IPS-18a (cell line): ENCODE measurements around the gene ACVRL1.
A peak's percentile ranks its signal among the peaks of the same experiment; 100 is the strongest.

ENCODE experiments used
- H3K27ac ChIP-seq: one replicate; pipeline ENCODE4 v1.5.1; 2013; ENCODE audit warnings: low read length
- H3K27me3 ChIP-seq: one replicate; pipeline ENCODE4 v1.6.1; 2013; ENCODE audit warnings: mild to moderate bottlenecking, low read length; ENCODE audit not compliant: control insufficient read depth, insufficient read depth
- H3K36me3 ChIP-seq: one replicate; pipeline ENCODE4 v1.6.1; 2013; ENCODE audit warnings: low read depth, low read length; ENCODE audit not compliant: control insufficient read depth
- H3K4me1 ChIP-seq: one replicate; pipeline ENCODE4 v1.6.1; 2013; ENCODE audit warnings: low read depth, low read length; ENCODE audit not compliant: control insufficient read depth
- H3K4me3 ChIP-seq: one replicate; pipeline ENCODE4 v1.5.1; 2013; ENCODE audit warnings: low read length
- H3K9ac ChIP-seq: one replicate; pipeline ENCODE4 v1.6.1; 2013; ENCODE audit warnings: mild to moderate bottlenecking, low read length, moderate library complexity
- H3K9me3 ChIP-seq: one replicate; pipeline ENCODE4 v1.6.1; 2013; ENCODE audit warnings: low read depth, low read length; ENCODE audit not compliant: control insufficient read depth

Gene ACVRL1

GRCh38 chr12:51942501-51943000 lies 35.2 kb downstream of the ACVRL1 start:
- H3K9ac ChIP-seq, result no peak overlapping the region
- no peak overlapping the region for H3K27ac ChIP-seq
- H3K4me3 ChIP-seq, result no peak overlapping the region
- no peaks in the 10 kb centered on the region for H3K4me1 ChIP-seq
- H3K9me3 ChIP-seq, result peaks cover 5% of the 10 kb centered on the region
- H3K36me3 ChIP-seq, result no peaks in the 10 kb centered on the region
- peaks cover 2% of the 10 kb centered on the region for H3K27me3 ChIP-seq

DNA sequence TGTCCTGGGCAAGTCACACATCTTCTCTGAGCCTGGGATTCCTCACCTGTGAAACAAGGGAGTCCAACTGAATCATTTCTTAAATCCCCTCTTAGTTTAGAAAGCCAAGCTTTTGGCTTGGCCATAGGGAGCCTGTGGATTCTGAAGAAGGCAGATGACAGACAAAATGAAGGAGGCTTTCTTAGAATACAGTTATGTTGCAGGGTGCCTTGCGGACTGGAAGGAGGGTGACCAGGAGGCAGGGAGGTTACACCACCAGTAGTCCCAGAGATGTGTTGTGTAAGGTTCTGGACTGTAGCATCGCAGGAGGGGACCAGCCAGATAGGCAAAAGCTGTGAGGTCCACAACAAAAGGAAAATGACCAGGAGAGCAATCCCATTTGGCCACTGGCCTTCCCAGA lies 36.0 kb downstream of the ACVRL1 start:
- H3K4me1 ChIP-seq, result no peaks in the 10 kb centered on the region
- H3K27me3 ChIP-seq, result peaks cover 9% of the 10 kb centered on the region
- H3K9ac ChIP-seq, result no peak overlapping the region
- no peak overlapping the region for H3K27ac ChIP-seq
- H3K36me3 ChIP-seq, result no peaks in the 10 kb centered on the region
- peaks cover 5% of the 10 kb centered on the region for H3K9me3 ChIP-seq
- no peak overlapping the region for H3K4me3 ChIP-seq

GRCh38 chr12:51944608-51945233 lies 37.4 kb downstream of the ACVRL1 start:
- Histone ChIP-seq H3K4me1 (no peaks in the 10 kb centered on the region), H3K9ac (no peak overlapping the region), H3K27ac (no peak overlapping the region), H3K9me3 (peaks cover 5% of the 10 kb centered on the region), H3K4me3 (no peak overlapping the region), H3K36me3 (no peaks in the 10 kb centered on the region), H3K27me3 (peaks cover 22% of the 10 kb centered on the region)

GRCh38 chr12:51947246-51947996 lies 40.1 kb downstream of the ACVRL1 start:
- Histone ChIP-seq H3K36me3 (no peaks in the 10 kb centered on the region), H3K4me3 (no peak overlapping the region), H3K9me3 (peaks cover 5% of the 10 kb centered on the region), H3K4me1 (no peaks in the 10 kb centered on the region), H3K27ac (no peak overlapping the region), H3K27me3 (peaks cover 36% of the 10 kb centered on the region), H3K9ac (no peak overlapping the region)

- no peak overlapping the region for H3K4me3 ChIP-seq
- H3K9me3 ChIP-seq, result peaks cover 5% of the 10 kb centered on the region
- no peak overlapping the region for H3K9ac ChIP-seq
- peaks cover 3% of the 10 kb centered on the region for H3K4me1 ChIP-seq
- no peak overlapping the region for H3K27ac ChIP-seq
- no peaks in the 10 kb centered on the region for H3K36me3 ChIP-seq
- peaks cover 40% of the 10 kb centered on the region for H3K27me3 ChIP-seq
These were observed 40.8 kb downstream of the ACVRL1 start for GRCh38 chr12:51948066-51948465.

DNA sequence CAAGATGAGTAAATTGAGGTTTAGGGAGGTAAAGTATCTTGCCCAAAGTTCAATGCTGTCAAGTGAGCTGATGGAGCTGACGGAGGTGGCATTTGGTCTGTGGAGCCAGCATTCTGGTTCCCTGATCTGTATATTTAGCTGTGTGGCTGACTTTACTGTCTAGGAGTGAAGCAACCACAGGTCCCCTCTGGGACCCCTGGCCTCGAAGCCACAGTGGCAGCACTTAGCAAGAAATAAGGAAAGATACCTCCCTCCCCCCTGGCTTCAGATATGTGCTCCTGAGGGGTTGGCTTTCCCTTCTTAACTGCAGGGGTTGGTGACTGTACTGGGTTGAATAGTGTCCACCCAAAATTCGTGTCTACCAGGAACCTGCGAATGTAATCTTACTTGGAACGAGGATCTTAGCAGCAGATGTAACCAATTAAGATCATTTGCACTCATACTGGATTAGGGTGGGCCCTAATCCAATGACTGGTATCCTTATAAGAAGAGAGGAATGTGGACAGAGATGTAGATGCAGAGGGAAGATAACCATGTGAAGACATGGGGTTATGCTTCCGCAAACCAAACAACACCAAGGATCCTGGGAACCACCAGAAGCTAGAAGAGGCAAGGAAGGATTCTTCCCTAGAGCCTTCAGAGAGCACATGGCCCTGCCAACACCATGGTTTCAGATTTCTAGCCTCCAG lies 42.2 kb downstream of the ACVRL1 start:
- Histone ChIP-seq H3K9ac (no peak overlapping the region), H3K36me3 (no peaks in the 10 kb centered on the region), H3K27me3 (peaks cover 46% of the 10 kb centered on the region), H3K27ac (no peak overlapping the region), H3K4me1 (peaks cover 5% of the 10 kb centered on the region), H3K9me3 (peaks cover 4% of the 10 kb centered on the region), H3K4me3 (no peak overlapping the region)

GRCh38 chr12:51950682-51951198 lies 43.4 kb downstream of the ACVRL1 start:
- H3K27me3 ChIP-seq, result peaks cover 46% of the 10 kb centered on the region
- H3K9ac ChIP-seq, result no peak overlapping the region
- H3K27ac ChIP-seq, result no peak overlapping the region
- no peaks in the 10 kb centered on the region for H3K9me3 ChIP-seq
- peak overlapping the region; percentile 67 for H3K4me3 ChIP-seq
- H3K36me3 ChIP-seq, result no peaks in the 10 kb centered on the region
- peaks cover 5% of the 10 kb centered on the region for H3K4me1 ChIP-seq

DNA sequence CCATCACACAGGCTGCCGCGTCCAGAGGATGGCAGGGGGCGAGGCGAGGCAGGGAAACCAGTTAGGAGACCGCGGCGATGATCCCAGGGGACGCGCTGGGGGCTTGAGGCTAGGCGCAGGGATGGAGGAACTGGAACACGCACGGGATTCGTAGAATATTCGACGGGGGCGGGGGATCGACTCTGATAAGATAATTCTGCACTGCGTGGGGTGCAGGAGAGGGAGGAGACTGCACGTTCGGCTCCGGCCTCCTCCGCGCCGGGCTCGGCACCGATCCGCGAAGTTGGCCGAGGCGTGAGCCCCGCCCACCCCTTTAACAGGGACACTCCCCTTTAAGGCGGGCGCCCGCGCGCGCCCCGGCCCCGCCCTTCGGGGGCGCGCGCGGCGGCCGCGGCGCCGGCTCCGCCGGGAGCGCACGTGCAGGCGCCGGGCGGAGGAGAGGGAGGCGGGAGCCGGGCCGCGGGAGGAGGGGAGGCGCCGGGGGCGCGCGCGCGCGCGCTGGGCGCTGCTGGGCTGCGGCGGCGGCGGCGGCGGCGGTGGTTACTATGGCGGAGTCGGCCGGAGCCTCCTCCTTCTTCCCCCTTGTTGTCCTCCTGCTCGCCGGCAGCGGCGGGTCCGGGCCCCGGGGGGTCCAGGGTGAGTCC lies 44.0 kb downstream of the ACVRL1 start, which contains the start of gene ACVR1B:
Gene ACVR1B (plus strand): TSS at position 501 of the 644 bp plus-strand sequence. CDS start 45 bp downstream, at position 546.
- no peak within 1 kb of the TSS for H3K27ac ChIP-seq
- peaks cover 5% of the 10 kb centered on the region for H3K4me1 ChIP-seq
- H3K27me3 ChIP-seq, result peaks cover 46% of the 10 kb centered on the region
- H3K4me3 ChIP-seq, result peak within 1 kb of the TSS; percentile 87
- H3K9ac ChIP-seq, result peak within 1 kb of the TSS; percentile 85
- no peaks in the 10 kb centered on the region for H3K9me3 ChIP-seq
- H3K36me3 ChIP-seq, result no peaks in the 10 kb centered on the region

DNA sequence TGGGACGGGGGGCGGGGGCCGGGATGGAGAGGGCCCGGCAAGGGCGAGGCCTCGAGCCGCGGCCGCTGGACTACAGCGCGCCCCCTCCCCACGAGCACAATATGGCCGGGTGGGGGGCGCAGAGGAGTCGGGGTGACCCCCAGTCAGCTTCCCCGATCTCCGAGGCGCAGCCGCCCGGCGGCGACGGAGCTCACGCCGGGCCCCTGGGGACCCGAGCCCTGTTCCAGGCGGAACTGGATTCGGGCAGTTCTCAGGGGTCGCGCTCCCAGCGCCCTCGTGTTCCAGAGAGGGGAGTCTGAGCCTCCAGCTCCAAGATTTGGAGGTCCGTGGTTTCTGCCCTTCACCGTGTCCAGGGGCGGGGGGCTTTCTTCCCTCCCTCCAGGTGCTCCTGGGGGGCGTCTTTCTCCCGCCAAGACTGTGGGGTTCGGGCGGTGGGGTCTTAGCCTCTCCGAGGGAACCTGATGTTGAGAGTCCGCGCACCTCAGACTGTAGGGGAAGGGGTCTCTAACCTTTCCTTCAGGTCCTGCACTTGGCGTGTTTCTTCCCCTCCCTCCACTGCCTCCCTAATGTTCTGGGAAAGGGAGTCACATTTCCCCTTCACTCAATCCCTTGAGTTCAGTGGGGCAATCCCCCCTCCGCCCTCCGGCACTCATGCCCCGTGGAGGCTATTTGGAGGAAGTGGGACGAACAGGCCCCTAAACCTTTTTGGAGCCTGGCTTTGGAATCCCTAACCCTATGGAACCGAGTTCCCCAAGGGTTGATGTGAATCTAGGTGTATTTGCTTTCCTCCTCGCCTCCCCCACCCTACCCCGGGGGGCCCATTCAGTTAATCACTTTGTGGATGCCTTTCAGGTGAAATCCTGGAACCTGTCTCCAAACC lies 44.8 kb downstream of the ACVRL1 start:
- Histone ChIP-seq H3K27ac (no peak overlapping the region), H3K27me3 (peaks cover 46% of the 10 kb centered on the region), H3K9ac (peak overlapping the region; percentile 85), H3K4me1 (peaks cover 5% of the 10 kb centered on the region), H3K36me3 (no peaks in the 10 kb centered on the region), H3K9me3 (no peaks in the 10 kb centered on the region), H3K4me3 (peak overlapping the region; percentile 87)

- no peak overlapping the region for H3K27ac ChIP-seq
- peak overlapping the region; percentile 43 for H3K4me3 ChIP-seq
- no peak overlapping the region for H3K9ac ChIP-seq
- peaks cover 5% of the 10 kb centered on the region for H3K4me1 ChIP-seq
- no peaks in the 10 kb centered on the region for H3K36me3 ChIP-seq
- H3K27me3 ChIP-seq, result peaks cover 38% of the 10 kb centered on the region
- H3K9me3 ChIP-seq, result no peaks in the 10 kb centered on the region
These were observed 45.8 kb downstream of the ACVRL1 start for GRCh38 chr12:51953089-51953488.
